ENCODE results near the gene ADAMTS12.

ADAMTS12 gene

DNA sequence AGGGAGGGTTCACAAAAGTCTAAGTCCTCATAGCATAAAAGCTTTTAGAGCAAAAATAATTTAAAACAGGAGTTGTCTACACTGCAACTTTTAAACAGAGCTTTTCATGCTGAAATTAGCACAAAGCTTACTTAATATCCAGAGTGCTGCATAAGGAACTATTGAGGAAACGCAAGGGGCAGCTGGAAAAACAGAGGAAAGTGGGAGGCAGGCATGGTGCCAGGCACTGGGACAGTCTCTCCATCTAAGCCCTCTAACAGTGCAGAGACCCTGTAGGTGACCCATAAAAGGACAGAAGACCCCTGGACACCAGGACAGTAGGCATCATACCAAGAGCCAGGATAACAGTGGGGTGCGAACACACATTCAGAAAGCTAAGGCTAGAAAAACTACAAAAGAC, 49.3 kb downstream of the ADAMTS12 start:
- no peak for DNase-seq

DNA sequence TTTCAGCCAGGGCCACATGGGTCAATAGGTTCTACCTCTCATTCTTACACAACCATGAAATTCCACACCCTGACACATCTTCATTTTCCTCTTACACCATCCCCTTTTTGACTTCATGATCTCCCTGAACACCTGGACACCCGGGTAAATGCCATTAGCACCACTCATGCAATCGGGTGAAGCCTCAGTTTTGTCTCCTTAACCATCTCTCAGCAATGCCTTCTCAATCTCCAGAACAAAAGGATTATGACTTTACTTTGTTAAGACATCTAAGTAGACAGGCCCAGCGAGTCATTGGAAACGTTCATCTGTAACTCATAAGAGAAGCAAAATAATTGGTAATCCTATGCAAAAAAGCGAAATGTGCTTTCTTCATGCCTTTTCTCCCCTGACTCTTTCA, 49.9 kb downstream of the ADAMTS12 start:
- no peak for DNase-seq

DNA sequence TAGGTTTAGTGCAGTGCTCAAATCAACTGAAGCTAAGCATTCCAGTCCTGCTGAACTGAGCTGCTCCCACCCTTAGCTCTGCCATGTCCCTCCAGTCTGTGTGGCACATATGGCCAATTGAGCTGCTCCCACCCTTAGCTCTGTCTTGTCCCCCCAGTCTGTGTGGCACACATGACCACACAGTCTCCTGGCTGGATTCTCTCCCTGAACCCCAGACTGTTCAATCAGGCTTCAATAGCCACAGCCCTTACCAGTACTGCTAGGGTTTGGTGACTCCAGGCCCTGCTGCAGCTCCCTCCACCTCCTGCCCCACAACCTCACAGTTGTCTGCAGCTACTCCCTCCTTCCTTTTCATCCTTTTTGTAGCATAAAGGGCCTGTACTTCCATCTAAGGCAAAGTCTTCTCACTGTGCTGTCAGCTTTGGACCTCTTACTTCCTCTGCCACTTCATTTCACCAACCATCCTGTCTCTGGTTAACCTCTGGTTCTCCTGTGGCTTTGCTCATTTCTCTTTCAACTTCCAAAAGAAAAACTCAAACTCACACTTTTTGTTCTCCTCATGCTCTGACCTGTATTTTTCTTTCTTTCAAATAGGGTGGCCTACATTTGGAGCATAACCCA, 50.8 kb downstream of the ADAMTS12 start:
- no peak for DNase-seq

DNA sequence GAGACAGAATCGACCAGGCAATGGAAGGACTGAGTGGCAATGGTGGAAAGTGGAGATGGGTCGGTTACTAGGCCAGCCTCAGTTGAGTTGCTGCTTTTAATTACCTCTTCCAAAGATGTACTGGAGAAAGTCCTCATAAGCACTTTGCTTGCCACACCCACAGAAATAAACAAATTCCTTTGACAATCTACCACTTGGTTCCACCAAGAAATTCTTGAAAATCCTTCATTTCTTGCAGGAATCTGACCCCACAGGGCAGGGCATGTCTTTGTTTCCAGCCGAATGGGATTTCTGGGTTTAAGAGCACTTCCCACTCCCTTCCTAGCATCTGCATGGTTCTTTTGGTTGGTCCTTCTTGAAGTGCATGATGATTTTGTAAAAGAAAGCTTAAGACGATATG, 54.5 kb downstream of the ADAMTS12 start:
- no peak for DNase-seq

DNA sequence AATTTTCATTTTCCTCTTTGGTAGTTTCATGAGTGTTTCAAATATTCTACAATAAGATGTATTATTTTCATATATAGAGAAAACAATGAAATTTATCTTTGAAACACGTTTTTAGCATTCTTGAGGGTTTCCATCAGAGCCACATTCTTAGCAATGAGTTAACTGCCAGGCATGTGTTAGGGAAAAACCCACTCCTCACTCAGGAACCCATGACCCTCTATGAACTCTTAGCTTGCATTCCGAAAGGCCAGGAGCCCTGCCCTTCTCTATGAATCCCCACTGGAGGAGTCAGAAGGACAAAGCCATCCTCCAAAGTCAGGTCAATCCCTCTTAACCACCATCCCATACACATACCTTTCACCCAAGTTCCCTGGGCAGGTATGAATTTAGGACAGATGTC, 57.5 kb downstream of the ADAMTS12 start:
- no peak for DNase-seq

DNA sequence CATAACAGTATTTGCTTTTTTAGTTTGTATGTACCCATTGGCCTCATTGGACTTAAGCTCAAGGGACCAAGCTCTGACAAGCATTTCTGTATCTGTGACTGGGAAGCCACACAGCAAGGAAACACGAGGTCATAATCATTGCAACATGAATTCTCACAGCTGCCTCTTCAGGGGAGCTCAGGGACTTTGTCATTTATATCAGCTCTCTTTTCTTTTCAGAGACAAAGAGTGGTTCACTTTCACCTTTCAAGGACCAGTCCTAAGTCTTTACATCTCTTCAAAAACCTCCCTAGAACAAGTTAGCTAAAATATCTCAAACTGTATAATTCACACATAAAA, 58.6 kb downstream of the ADAMTS12 start:
- no peak for DNase-seq

DNA sequence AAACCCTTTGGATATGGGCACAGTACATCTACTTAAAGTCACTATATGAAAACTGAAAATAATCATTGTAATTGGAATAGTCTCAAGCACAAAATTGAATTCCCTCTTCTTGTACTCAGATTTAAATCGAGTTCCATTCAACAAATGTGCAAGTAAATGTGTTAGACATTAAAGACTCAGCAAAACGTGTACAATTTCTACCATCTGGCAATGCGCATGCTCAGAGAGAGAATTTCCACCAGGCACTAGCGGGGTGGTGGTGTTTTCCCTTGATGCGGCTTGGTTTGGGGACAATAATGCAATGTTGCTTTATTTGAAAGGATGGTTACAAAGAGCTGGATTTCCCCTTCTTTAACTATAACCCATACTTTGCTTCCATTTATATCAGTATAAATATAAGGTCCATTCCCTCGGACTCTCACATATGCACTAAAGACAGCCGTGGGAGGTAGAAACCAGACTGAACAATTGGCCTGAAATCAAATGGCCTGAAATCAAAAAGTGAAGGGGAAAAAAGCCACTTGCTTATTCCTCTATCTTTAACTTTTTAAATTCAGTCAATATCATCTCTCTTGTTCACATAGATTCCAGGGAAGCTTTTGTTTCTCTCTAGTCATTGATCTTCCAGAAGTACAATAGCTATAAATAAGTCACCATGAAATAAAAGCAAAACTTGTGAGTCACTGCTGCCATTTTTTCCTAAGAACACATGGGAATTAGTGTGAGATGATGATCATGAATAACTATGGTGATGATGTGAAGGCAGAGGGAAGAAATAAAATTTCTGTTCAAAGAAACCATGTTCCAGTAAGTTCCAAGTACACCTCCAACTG, 59.2 kb downstream of the ADAMTS12 start:
- no peak for DNase-seq

DNA sequence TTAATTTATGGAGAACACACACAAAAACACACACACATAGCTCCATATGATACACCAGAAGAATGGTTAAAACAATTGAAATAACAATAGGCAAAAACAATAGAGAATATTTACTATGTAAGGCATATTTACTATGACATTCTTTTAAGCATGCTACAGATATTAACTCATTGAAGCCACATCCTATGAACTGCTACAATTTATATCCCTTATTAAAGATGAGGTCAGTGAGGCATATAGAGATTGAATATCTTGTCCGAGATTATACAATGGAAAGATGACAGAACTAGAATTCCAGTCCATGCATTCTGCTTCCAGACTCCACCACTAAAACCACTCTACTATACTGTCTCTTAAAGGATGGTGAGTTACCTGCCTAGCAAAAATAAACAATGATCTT, 60.7 kb downstream of the ADAMTS12 start:
- no peak for DNase-seq

DNA sequence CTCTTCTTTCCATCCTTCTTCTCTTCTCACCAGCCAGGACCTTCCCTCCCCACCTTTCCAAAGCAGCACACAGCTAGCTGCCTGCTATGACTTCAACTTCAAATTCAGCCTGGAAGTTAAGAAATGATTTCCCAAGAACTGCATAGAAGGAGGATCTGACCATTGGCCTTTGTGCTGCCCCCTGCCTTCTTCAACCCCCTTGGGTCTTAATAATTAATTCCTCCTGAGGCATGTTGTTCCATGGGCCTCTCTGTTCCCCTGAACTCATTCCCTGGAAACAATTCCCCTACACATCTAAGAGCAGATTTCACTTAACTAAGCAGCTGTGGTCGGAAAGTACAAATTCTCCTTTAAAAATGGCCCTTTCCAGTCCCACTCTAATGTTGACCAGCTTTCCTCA, 62.4 kb downstream of the ADAMTS12 start:
- no peak for DNase-seq

DNA sequence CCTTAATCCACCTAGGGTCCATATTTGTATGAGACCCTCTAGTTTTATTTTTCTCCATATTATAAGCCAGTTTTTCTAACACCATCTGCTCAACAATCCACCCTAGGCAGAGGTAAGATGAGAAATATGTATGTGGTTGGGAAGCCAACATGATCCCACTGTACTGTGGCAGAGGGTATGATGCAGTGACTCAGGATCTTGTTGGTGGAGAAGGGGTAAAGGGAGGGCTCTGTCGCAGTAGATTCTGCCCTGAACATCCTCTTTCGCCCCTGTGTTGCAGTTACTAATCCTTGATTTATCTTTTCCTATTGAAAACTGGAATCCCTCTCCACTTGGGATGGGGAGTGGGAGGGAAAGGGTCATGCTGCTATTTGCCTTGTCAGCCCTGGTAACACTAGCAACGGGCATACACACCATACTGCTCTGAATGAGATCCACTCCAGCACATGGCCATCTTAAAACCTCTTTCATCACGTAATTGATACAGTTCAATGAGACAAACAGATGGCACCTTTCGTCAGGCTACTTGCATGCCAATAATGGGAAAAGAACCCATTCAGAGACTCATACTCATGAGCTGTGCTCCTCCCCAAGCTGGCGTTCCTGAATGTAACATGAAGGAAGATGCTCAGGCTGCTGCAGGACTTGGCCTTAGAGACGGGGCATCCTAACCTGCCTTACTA, 63.0 kb downstream of the ADAMTS12 start:
- DNase-seq: no peak

DNA sequence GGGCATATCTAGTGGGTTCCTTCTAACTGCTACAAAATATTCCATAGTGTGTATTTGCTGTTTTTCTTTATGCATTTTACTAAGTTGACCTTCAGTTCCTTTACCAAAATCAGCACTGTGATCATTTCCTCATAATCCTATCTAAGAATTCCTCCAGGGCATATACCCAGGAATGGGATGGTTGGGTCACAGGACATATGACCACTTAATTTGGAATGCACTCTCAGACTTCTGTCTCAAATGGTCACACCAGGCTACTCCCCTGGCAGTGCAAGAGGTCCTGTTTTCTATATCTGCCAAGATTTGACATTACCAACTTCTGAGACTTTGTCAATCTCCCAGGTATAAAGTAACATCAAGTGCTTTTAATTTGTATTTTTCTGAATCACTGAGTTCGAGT, 63.9 kb downstream of the ADAMTS12 start:
- no peak for DNase-seq

DNA sequence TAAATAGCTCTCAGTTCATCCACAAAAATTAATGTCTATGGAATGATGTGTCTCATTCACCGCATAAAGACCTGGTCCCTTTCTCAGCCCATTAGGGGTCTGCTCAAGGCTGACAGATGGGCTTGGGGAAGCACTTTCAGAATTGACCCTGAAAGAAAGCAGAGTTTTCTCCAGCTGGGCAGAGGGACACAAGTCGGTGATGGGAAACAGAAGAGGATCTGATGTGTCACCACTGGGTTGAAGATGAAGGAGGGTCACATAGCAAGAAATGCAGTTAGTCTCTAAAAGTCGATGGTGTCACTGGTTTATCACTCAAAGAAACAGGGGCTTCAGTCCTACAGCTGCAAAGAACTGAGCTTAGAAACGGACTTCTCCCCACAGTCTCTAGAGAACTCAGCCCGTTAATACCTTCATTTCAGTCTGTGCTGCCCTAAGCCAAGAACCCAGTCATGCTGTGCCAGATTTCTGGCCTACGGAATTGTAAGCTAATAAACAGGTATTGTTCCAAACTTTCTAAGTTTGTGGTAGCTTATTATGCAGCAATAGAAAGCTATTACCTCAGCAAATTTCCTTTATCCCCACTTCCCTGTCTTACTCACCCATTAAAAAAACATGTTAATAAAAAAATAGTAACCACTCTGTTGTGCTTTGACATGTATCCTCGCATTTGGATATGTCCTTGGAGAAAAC, 64.6 kb downstream of the ADAMTS12 start:
- no peak for DNase-seq

DNA sequence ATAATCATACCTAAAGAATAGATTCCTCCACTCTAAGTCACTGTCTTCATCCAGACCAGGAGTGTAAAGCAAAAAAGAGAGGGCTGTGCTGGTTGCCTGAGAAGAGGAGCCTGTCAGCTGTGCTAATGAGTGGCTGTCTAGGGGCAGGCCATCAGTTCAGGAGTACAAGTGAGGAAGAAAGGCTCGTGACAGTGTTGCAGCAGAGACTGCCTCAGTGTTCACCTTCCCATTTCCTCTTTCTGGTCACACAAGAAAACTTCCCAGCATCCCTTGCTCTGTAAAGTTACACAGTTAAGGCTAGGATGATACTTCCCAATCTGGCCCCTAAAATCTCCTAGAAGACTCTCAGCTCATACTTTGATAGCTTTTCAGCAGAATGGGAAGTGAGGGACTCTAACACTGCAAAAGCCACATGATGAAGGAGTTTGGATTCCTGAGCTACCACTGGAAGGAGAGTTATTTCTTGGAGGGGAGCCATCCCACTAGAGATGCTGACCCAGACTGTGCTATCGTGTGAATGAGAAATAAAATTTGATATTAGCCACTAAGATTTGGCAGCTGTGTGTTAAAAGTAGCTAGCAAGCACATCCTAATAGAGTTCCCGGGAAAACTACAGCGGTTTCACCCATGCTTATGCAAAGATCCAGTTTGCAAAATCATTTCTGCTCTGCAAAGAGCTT, 67.1 kb downstream of the ADAMTS12 start:
- no peak for DNase-seq

DNA sequence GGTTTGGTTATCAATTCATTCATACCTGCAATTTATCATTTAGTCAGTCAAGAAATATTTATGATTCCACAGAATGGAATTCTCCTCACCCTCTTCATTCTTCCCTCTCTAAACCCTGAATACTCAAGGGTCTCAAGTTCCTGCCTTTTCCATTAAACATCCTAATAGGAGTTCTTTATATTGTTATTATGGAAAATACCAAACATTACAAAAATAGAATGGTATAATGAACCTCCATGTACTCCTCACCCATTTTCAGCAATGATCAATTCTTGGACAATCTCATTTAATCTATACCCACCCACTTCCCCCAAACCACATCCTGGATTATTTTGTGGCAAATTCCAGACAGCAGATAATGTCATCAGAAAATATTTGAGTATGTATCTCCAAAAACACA, 74.5 kb downstream of the ADAMTS12 start:
- no peak for DNase-seq

DNA sequence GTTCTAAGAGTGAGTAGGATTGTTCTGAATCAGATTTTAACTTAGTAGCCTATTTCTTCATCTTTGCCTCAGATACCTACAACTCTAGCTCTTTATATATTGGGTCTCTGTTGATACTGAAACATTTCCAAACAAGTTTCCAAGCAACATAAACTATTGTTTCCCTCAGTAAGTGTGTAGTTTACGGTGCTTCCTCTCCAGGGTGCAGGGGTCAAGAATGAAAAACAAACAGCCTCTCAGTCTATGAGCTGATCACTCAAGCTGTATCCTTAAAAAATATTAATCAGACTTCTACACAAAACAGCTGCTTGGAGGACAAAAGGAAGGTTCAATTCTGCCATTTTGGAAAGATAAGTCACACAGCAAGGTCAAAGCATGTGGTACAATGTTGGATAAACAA, 75.0 kb downstream of the ADAMTS12 start:
- no peak for DNase-seq

DNA sequence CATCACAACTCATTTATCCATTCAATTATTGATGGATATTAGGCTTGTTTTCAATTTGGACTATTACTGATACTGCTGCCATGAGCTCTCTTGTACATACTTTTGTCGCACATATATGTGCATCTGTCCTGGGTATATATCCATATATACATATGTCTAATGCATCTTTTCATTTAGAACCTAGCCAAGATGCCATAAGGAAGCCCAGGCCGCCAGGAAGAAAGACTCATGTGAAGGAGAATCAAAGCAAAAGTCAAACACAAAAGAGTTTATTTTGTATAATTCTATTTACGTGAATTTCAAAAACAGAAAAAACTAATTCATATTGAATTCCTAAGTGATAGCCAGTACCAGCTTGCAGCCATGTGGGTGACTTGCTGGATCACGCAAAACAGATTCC, 79.0 kb downstream of the ADAMTS12 start:
- no peak for DNase-seq

DNA sequence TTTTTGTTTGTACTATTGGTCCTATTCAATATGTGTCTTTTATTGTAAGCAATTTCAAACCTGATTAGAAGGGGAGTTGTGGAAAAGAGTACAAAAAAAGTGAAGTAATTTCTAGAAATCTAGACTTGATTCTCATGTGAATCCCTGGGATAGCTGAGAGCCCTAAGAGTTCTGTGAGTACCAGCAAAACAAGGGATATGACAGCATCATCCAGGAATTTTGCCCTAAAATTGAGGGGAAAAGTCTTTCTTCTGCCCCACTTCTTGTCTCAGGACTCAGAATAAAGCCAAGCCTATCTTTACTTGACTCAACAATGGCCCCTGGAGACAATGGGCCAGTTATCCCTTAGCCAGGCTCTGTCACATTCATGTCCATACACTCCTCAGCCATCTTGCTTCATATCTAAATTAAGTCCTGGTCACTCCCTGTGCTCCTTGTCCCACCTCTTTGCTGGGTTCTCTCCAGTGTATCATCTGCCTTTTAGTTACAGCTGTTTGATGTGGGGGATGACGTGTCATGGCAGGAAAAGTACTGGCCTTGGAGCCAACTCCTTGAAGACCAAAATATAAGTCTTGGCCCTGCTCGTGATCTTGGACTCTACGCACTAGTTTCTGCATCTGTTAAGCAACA, 81.2 kb downstream of the ADAMTS12 start:
- no peak for DNase-seq

DNA sequence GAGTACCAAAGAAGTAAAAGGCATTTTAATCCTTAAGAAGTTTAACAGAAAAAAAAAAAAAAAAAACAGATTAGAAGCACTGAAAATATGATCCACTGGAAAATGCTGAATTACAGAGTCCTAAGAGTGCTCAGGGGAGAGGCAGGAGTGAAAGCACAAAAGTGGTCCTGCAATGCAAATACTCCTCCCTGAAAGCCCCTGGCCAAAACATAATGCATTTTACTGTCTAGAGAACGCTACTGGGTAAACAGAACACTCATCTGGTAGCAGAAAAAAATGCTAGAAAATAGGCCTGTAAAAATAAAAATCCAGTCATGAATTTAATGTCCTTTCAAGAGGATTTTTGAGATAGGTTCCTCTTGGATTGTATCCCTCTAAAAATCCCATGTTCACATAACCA, 81.9 kb downstream of the ADAMTS12 start:
- no peak for DNase-seq

DNA sequence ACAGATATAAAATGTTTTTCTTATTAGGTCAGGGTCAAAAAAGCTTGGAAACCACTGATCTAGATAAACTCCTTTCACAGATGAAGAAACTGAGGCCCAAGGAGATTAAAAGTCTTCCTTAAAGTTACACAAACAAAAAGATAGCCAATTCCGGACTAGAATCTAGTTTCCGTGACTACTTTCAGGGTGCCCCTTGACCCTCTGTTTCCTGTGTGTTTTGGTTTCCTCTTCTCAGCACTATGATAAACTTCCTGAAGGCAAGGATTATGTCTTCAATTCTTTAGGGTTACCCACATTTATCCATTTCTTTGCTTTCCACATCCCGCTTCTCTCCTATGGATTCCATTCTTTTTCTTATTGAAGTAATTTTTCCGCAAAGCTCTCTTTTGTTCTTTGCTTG, 83.1 kb downstream of the ADAMTS12 start:
- DNase-seq: no peak

DNA sequence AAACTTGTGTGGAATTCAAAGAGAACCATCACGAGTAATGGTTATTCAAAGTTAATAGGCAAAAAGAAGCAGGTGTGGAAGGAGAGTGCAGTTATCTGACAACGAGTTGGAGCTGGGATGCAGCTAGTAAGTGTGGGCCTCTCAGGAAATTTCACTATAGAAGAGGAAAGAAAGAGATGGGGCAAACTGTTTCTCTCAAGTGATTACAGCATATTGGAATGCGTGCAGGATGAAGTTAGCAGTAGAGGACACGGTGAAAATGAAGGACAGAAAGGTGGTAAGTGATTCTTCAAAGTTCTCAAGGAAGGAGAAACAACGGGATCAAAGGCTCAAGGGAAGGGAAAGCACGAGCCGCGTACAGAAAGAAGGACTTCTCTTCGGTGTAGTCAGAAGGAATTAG, 84.0 kb downstream of the ADAMTS12 start:
- DNase-seq: no peak

DNA sequence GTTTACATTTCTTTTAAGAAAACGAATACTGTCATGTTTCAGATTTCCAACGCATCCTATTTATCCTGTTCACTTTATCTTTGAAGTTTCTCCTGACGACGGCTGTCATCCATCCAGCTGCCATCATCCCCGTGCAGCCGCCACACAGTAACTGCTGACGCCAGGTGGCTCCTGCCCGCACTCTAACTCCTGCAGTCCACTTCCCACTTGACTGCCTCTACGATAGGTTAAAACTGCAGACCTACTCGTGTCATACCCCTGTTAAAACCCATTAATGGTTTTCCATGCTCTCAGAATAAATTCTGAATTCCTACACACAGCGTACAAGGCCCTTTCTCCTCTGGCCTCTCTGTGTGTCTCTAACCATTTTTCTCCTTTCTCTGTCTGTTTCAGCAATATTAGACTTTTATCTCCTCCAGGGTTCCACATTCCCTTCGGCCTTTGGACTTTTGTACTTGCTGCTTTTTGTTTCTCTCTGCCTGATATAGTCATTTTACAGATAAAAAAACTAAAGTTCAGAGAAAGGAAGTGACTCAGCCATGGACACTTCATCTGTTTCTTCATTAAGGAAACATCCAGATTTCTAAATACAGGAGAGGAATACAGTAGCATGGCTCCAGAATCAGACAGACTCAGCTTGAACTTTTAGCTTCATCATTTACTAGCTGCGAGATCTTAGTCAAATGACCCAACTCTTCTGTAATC, 84.9 kb downstream of the ADAMTS12 start:
- DNase-seq: no peak

DNA sequence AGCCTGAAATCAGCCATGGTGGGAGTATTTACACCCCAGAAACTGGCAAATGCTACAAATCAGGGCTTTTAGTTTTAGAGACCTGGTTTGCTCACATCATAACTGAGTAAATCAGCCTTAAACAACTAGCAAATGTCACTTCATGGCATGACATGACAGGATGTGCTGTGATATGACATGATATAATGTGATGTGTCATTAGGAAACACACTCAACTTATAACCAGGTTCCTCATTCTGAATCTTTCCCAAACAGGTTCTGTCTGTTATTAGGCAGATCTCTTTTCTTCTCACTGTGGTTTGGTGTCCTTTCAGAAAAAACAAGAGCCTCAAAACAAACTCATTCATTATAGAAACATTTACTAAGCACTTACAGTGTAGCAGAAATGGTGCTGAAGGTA, 90.5 kb downstream of the ADAMTS12 start:
- no peak for DNase-seq
